A673 (cell line): ENCODE data around the gene MAG. TPM values are rescaled to one million over a fixed set of nuclear protein-coding genes. Genes with fewer than 3 reads are reported as not detected.

ENCODE experiments used
- BruUV-seq: library from RNA; stranded (reverse); fragments of 400-500 nt; replicated peaks from 2 replicates; lab custom pipeline; 2021; lab: Mats Ljungman, UMichigan
- CTCF ChIA-PET: fragments of 300-600 bp; sonication (Branson Sonifier 250); formaldehyde crosslinking; loops from one replicate; lab custom pipeline; 2022; ENCODE audit warnings: antibody characterized with exemption; lab: Charles Lee
- POLR2A ChIA-PET: fragments of 300-600 bp; sonication (Branson Sonifier 250); formaldehyde crosslinking; loops from one replicate; lab custom pipeline; 2022; ENCODE audit warnings: antibody characterized with exemption; ENCODE audit not compliant: low non-redundant PET; lab: Charles Lee
- DNase-seq: peaks from one replicate; pipeline ENCODE4 v3.0.0-alpha.2; 2015; ENCODE audit warnings: low spot score
- H3K27ac ChIP-seq: fragments of 200-600 bp; sonication (generic); 2 replicates; pipeline ENCODE4 v1.5.1; 2016; ENCODE audit warnings: mixed run types, low read depth, mild to moderate bottlenecking, mixed read lengths, antibody characterized with exemption, low read length; ENCODE audit not compliant: poor library complexity, severe bottlenecking
- H3K27me3 ChIP-seq: fragments of 200-600 bp; sonication (generic); replicated peaks from 2 replicates; pipeline ENCODE4 v1.6.1; 2017; ENCODE audit warnings: mixed run types, low read depth, mild to moderate bottlenecking, mixed read lengths, antibody characterized with exemption, low read length; ENCODE audit not compliant: insufficient read depth, poor library complexity
- H3K36me3 ChIP-seq: fragments of 200-600 bp; sonication (generic); 2 replicates; pipeline ENCODE4 v1.6.1; 2016; ENCODE audit warnings: mixed run types, mild to moderate bottlenecking, mixed read lengths, antibody characterized with exemption, low read length; ENCODE audit not compliant: insufficient read depth, poor library complexity, severe bottlenecking
- H3K4me1 ChIP-seq: fragments of 200-600 bp; sonication (generic); 2 replicates; pipeline ENCODE4 v1.6.1; 2017; ENCODE audit warnings: mixed run types, mild to moderate bottlenecking, mixed read lengths, antibody characterized with exemption, low read length; ENCODE audit not compliant: insufficient read depth, poor library complexity, severe bottlenecking
- H3K4me3 ChIP-seq: fragments of 200-600 bp; sonication (generic); 2 replicates; pipeline ENCODE4 v1.5.1; 2016; ENCODE audit warnings: low read depth, mixed run types, mild to moderate bottlenecking, mixed read lengths, low read length; ENCODE audit not compliant: poor library complexity, severe bottlenecking
- H3K9me3 ChIP-seq: fragments of 200-600 bp; sonication (generic); 2 replicates; pipeline ENCODE4 v1.6.1; 2016; ENCODE audit warnings: mixed run types, low read depth, mild to moderate bottlenecking, mixed read lengths, antibody characterized with exemption, low read length; ENCODE audit not compliant: poor library complexity, severe bottlenecking
- EZH2 ChIP-seq: fragments of 200-600 bp; sonication (generic); IDR thresholded peaks from 2 replicates; pipeline ENCODE4 v1.6.1; 2017; ENCODE audit warnings: borderline replicate concordance, low read depth, mild to moderate bottlenecking, mixed read lengths, antibody characterized with exemption, low read length; ENCODE audit not compliant: poor library complexity, severe bottlenecking
- intact Hi-C: fragments of 100-400 bp; cut with micrococcal nuclease; formaldehyde crosslinking; loops from one replicate; pipeline ENCODE4 v1.10.0; 2022; ENCODE audit not compliant: unreplicated experiment
- total RNA-seq: library from RNA; stranded (reverse); gene quantifications from 2 replicates; pipeline ENCODE4 v1.2.3, GENCODE V29; 2021
- TF ChIP-seq, protein P1 (sequence below): fragments of 300-800, 200-600 bp; sonication (generic); conservative IDR thresholded peaks from 2 replicates; pipeline ENCODE4 v1.5.1; 2017; ENCODE audit warnings: low read depth, mild to moderate bottlenecking, antibody characterized with exemption, low read length, moderate library complexity, mixed read lengths

Gene MAG
- total RNA-seq, 1 experiment from 2014 or later, result not detected

- BruUV-seq, result no TSS peak
- CTCF ChIA-PET, result no interaction called here
Observed at GRCh38 chr19:35302446-35302845, 10.5 kb downstream of the MAG start.

GRCh38 chr19:35303357-35303915 lies 11.5 kb downstream of the MAG start:
- no peak for TF ChIP-seq EZH2
- TF ChIP-seq, protein P1, sequence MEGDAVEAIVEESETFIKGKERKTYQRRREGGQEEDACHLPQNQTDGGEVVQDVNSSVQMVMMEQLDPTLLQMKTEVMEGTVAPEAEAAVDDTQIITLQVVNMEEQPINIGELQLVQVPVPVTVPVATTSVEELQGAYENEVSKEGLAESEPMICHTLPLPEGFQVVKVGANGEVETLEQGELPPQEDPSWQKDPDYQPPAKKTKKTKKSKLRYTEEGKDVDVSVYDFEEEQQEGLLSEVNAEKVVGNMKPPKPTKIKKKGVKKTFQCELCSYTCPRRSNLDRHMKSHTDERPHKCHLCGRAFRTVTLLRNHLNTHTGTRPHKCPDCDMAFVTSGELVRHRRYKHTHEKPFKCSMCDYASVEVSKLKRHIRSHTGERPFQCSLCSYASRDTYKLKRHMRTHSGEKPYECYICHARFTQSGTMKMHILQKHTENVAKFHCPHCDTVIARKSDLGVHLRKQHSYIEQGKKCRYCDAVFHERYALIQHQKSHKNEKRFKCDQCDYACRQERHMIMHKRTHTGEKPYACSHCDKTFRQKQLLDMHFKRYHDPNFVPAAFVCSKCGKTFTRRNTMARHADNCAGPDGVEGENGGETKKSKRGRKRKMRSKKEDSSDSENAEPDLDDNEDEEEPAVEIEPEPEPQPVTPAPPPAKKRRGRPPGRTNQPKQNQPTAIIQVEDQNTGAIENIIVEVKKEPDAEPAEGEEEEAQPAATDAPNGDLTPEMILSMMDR, result no peak
- ChIA-PET CTCF (no interaction called here), POLR2A (no interaction called here)
- intact Hi-C loops, result no loop called here
- H3K27ac ChIP-seq, result no peak overlapping the region
- H3K4me3 ChIP-seq, result no peak overlapping the region
- H3K4me1 ChIP-seq, result no peaks in the 10 kb centered on the region
- no peaks in the 10 kb centered on the region for H3K27me3 ChIP-seq
- DNase-seq, result no peak
- no peaks in the 10 kb centered on the region for H3K9me3 ChIP-seq
- BruUV-seq, result no TSS peak
- no peaks in the 10 kb centered on the region for H3K36me3 ChIP-seq

More at GRCh38 chr19:35302446-35302845, 10.5 kb downstream of the MAG start:
- Histone ChIP-seq H3K4me3 (no peak overlapping the region), H3K27me3 (no peaks in the 10 kb centered on the region), H3K27ac (no peak overlapping the region), H3K4me1 (no peaks in the 10 kb centered on the region), H3K9me3 (no peaks in the 10 kb centered on the region), H3K36me3 (no peaks in the 10 kb centered on the region)
- DNase-seq, result no peak
- POLR2A ChIA-PET, result no interaction called here
- intact Hi-C loops, result no loop called here
- no peak for TF ChIP-seq EZH2
- TF ChIP-seq, protein P1, result no peak

DNA sequence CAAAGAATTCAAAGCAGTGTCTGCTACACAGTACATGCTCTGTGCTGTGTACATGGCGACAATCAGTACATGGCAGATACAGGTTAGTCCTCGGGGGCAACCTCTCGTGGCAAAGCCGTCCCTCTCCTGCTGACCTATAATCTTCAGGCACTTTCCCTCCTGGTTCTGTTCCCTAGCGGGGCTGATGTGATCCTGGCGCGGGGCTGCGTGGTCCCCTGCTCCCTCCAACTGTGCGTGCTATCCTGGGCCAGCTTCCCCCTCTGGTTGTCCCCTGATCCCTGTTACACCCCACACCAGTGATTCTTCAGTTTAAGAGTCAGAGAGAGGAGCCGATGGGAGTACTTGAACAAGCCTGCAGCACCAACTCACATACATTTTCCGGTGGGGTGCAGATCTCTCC lies 12.1 kb downstream of the MAG start:
- TF ChIP-seq, protein P1, result no peak
- ChIA-PET CTCF (no interaction called here), POLR2A (no interaction called here)
- Histone ChIP-seq H3K9me3 (no peaks in the 10 kb centered on the region), H3K4me1 (no peaks in the 10 kb centered on the region), H3K4me3 (no peak overlapping the region), H3K36me3 (no peaks in the 10 kb centered on the region), H3K27me3 (no peaks in the 10 kb centered on the region), H3K27ac (no peak overlapping the region)
- intact Hi-C loops, result no loop called here
- DNase-seq, result no peak
- BruUV-seq, result no TSS peak
